Pancreas (tissue), 10 donors: ENCODE results near the gene SMARCA2. TPM values are rescaled to one million over a fixed set of nuclear protein-coding genes. Genes with fewer than 3 reads are reported as not detected.

Experiments used
- ATAC-seq, 4 donors: fragments of 200-7000 bp; cut with Tn5 transposase; one replicate each; pipeline versions ENCODE4 v1.8.0 to v1.9.1; 2020; ENCODE audit warnings: mild to moderate bottlenecking in 4 of 4, moderate library complexity in 4 of 4
- DNase-seq, 6 donors: peaks; one replicate each; pipeline ENCODE4 v3.0.0-alpha.2; 2020
- FAIRE-seq: peaks from 2 replicates; lab custom pipeline; 2012; peaks lifted over from hg19 to GRCh38; lab: Jason Lieb, UNC
- H3K27ac ChIP-seq, 4 donors: fragments of 200-600 bp; sonication (generic); 1 replicate in 3 of 4; 2 replicates in 1 of 4; pipeline versions ENCODE4 v1.5.0 to v1.8.0; 2020
- H3K27me3 ChIP-seq, 4 donors: fragments of 200-600 bp; one replicate each; pipeline ENCODE4 v1.8.0; 2021
- H3K36me3 ChIP-seq, 3 donors: fragments of 200-600 bp; sonication (generic) in 1 of 3; one replicate each; pipeline versions ENCODE4 v1.5.0 to v1.8.0; 2020 to 2021
- H3K4me1 ChIP-seq, 3 donors: fragments of 200-600 bp; one replicate each; pipeline ENCODE4 v1.8.0; 2021
- H3K4me3 ChIP-seq, 4 donors: fragments of 200-600 bp; sonication (generic) in 2 of 4; one replicate each; pipeline versions ENCODE4 v1.5.0 to v1.8.0; 2020 to 2021
- H3K9me3 ChIP-seq, 4 donors: fragments of 200-600 bp; one replicate each; pipeline ENCODE4 v1.8.0; 2021
- WGBS, 2 donors: extraction: QIAGEN DNeasy Blood & Tissue Kit; methylation state at CpG; one replicate each; pipeline ENCODE4 v1.1.7; 2013; 5-methylcytosine and 5-hydroxymethylcytosine counted together
- intact Hi-C, 3 donors: fragments of 100-400 bp; cut with DNase I; formaldehyde crosslinking; loops; one replicate each; pipeline versions ENCODE4 v1.11.1 to v1.14.2; 2022
- polyA plus RNA-seq, 2 donors: library from polyadenylated mRNA; stranded (reverse); fragments of 200-250 nt; gene quantifications; one replicate each; pipeline ENCODE4 v1.2.3, GENCODE V29; 2013
- total RNA-seq, 6 donors: library from RNA; stranded (reverse); fragmentation: NEBNext Ultra II Directional in 4 of 6; extraction: Animal tissue kit (Norgen Biotek cat#: 25700) in 4 of 6; gene quantifications; one replicate each; pipeline versions ENCODE4 v1.2.1 to v1.2.4, GENCODE V29; 2021 to 2023
- TF ChIP-seq, protein P1 (sequence below), 4 donors: fragments of 200-600 bp; sonication (generic) in 3 of 4; IDR thresholded peaks; one replicate each; pipeline versions ENCODE4 v1.5.0 to v1.8.0; 2021; ENCODE audit warnings: antibody characterized with exemption in 4 of 4
- donor health status: healthy with polysubstance abuse.
- donor health status: DM: no; HTN: no; CAD: no; lungs with moderate emphysema.
- donor health status: DM: no; HTN: no; CAD: no.
- donor health status: control.
- donor health status: control.
- donor health status: Bipolar disorder and iron deficiency.
- donor health status: DM: yes; HTN: yes; CAD: no.
- donor health status: DM: no; HTN: no; CAD: no.
- donor health status: DM: no; HTN: no; CAD: no.
- donor health status: DM: yes; HTN: yes; CAD: no.

Gene SMARCA2
- total and polyA plus RNA-seq, 8 donors, result 21.7 to 91.4 (median 64.6) TPM

DNA sequence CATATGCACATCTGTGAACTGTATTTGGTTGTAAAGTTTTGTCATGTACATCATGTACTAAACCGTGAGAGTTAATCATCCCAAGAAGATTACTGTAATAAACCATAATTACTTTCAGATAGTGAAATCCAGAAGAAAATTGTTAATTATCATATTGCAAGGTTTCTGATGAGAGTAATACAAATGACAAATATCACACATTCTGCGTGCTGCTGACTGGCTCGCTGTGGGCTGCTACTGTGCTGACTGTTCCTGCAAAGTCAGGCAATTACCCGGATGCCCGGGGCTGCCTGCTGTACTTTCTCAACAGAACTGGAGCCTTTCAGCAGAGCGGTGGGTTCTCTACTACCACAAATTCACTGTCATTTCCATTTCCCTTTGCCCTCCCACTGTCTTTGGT lies 68.3 kb downstream of the SMARCA2 start:
- no peaks in the 10 kb centered on the region for H3K27me3 ChIP-seq
- ATAC-seq (no peak), DNase-seq (no peak), FAIRE-seq (no peak)
- H3K27ac ChIP-seq, result no peak overlapping the region
- H3K9me3 ChIP-seq, result no peaks in the 10 kb centered on the region
- no peak overlapping the region for H3K4me3 ChIP-seq
- 93 to 94% methylated on average over 6 of the region's 6 CpGs for WGBS, 2 donors
- peaks cover 0 to 77% (median 22%) of the 10 kb centered on the region in 3 donors for H3K36me3 ChIP-seq
- intact Hi-C loops, result no loop called here
- TF ChIP-seq, protein P1, sequence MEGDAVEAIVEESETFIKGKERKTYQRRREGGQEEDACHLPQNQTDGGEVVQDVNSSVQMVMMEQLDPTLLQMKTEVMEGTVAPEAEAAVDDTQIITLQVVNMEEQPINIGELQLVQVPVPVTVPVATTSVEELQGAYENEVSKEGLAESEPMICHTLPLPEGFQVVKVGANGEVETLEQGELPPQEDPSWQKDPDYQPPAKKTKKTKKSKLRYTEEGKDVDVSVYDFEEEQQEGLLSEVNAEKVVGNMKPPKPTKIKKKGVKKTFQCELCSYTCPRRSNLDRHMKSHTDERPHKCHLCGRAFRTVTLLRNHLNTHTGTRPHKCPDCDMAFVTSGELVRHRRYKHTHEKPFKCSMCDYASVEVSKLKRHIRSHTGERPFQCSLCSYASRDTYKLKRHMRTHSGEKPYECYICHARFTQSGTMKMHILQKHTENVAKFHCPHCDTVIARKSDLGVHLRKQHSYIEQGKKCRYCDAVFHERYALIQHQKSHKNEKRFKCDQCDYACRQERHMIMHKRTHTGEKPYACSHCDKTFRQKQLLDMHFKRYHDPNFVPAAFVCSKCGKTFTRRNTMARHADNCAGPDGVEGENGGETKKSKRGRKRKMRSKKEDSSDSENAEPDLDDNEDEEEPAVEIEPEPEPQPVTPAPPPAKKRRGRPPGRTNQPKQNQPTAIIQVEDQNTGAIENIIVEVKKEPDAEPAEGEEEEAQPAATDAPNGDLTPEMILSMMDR (IDR thresholded peaks at IDR 0.05), result no peak
- no peaks in the 10 kb centered on the region for H3K4me1 ChIP-seq

DNA sequence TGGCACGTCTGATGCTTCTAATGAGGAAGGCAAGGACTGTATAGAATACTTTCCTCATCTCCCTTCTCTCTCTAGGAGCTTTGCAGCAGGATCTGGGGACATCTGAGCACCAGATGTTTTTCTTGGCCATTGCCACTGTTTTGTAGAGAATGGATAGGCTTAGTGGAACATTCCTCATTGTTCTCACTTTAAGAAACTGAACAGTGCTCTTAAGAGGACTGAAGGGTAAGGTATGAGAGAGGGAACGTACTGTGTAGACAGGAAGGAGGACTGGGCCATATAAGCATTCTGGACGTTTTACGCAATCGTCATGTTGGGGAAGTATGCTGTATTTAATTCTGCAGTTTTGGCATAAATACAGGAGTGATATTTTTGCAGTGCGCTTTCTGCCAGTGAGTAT lies 70.6 kb downstream of the SMARCA2 start:
- H3K9me3 ChIP-seq, result no peaks in the 10 kb centered on the region
- H3K27ac ChIP-seq, result no peak overlapping the region
- H3K4me1 ChIP-seq, result no peaks in the 10 kb centered on the region
- no peak overlapping the region for H3K4me3 ChIP-seq
- H3K36me3 ChIP-seq, result peaks cover 0 to 73% (median 18%) of the 10 kb centered on the region in 3 donors
- FAIRE-seq (no peak), ATAC-seq (no peak), DNase-seq (no peak)
- TF ChIP-seq, protein P1 (IDR thresholded peaks at IDR 0.05), result no peak
- no peaks in the 10 kb centered on the region for H3K27me3 ChIP-seq
- intact Hi-C loops, result no loop called here
- WGBS, 2 donors, result 84 to 90% methylated on average over 6 of the region's 6 CpGs

DNA sequence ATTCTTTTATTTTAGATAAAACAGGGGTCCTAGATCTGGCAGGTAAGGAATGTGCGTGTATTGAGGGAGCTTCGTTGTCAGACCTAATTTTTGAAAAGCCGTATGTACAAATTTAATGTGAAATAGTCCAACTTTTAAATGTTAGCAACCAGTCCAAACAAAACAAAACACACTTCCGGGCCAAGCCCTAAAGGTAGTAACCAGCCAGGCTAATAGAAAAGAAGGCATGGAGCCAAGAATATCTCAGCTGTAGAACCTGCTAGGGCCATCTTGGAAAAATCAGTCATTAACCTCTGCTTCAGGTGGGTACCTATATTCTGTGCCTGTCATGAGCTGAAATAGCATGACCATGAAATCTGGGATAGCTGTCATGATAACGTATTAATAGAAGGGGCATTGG lies 71.0 kb downstream of the SMARCA2 start:
- 87 to 90% methylated on average over 5 of the region's 5 CpGs for WGBS, 2 donors
- H3K36me3 ChIP-seq, result peaks cover 0 to 72% (median 18%) of the 10 kb centered on the region in 3 donors

GRCh38 chr9:2086971-2087370 lies 71.8 kb downstream of the SMARCA2 start:
- Histone ChIP-seq H3K4me3 (no peak overlapping the region), H3K4me1 (no peaks in the 10 kb centered on the region), H3K27me3 (no peaks in the 10 kb centered on the region), H3K27ac (no peak overlapping the region), H3K9me3 (no peaks in the 10 kb centered on the region), H3K36me3 (peaks cover 0 to 72% (median 14%) of the 10 kb centered on the region in 3 donors)
- no peak for ATAC-seq
- 83 to 86% methylated on average over 3 of the region's 3 CpGs for WGBS, 2 donors
- no peak for DNase-seq
- no peak for FAIRE-seq
- TF ChIP-seq, protein P1 (IDR thresholded peaks at IDR 0.05), result no peak
- intact Hi-C loops, result no loop called here

More for the DNA sequence above, 71.0 kb downstream of the SMARCA2 start:
- Histone ChIP-seq H3K4me3 (no peak overlapping the region), H3K4me1 (no peaks in the 10 kb centered on the region), H3K27me3 (no peaks in the 10 kb centered on the region), H3K9me3 (no peaks in the 10 kb centered on the region), H3K27ac (no peak overlapping the region)
- no peak for ATAC-seq
- FAIRE-seq, result no peak
- intact Hi-C loops, result no loop called here
- DNase-seq, result no peak
- TF ChIP-seq, protein P1 (IDR thresholded peaks at IDR 0.05), result no peak

GRCh38 chr9:2087500-2088313 lies 72.6 kb downstream of the SMARCA2 start:
- H3K4me1 ChIP-seq, result no peaks in the 10 kb centered on the region
- intact Hi-C loops, result no loop called here
- DNase-seq (no peak), ATAC-seq (peak; percentile 58 to 86 (median 82)), FAIRE-seq (peak; percentile 61)
- TF ChIP-seq, protein P1 (IDR thresholded peaks at IDR 0.05), result peak; percentile 40 to 62 (median 54)
- no peak overlapping the region for H3K4me3 ChIP-seq
- H3K27ac ChIP-seq, result no peak overlapping the region
- WGBS, 2 donors, result 70 to 74% methylated on average over 6 of the region's 6 CpGs
- no peaks in the 10 kb centered on the region for H3K9me3 ChIP-seq
- peaks cover 0 to 68% (median 13%) of the 10 kb centered on the region in 3 donors for H3K36me3 ChIP-seq
- no peaks in the 10 kb centered on the region for H3K27me3 ChIP-seq
